GM12878 (cell line): ENCODE data around the gene LHFPL3. TPM values are rescaled to one million over a fixed set of nuclear protein-coding genes. Genes with fewer than 3 reads are reported as not detected.

Experiments
- CBX5 ChIP-seq: sonication (generic); IDR thresholded peaks from 2 replicates; pipeline ENCODE4 v1.6.1; 2016; ENCODE audit warnings: low read depth, moderate library complexity, mild to moderate bottlenecking, inconsistent platforms
- CEBPZ ChIP-seq: fragments of 150-350 bp; IDR thresholded peaks from 2 replicates; pipeline ENCODE4 v1.6.1; 2016; ENCODE audit warnings: low read depth, low read length
- E2F4 ChIP-seq: IDR thresholded peaks from 2 replicates; pipeline ENCODE4 v1.6.1; 2012; ENCODE audit warnings: low read depth, low read length, improper control_type of control experiment
- ELK1 ChIP-seq: IDR thresholded peaks from 2 replicates; pipeline ENCODE4 v1.6.1; 2012; ENCODE audit warnings: low read depth, low read length, improper control_type of control experiment
- NFXL1 ChIP-seq: fragments of 450-650 bp; IDR thresholded peaks from 2 replicates; pipeline ENCODE4 v1.6.1; 2017; ENCODE audit warnings: antibody characterized with exemption, mild to moderate bottlenecking, borderline replicate concordance
- NFYB ChIP-seq: IDR thresholded peaks from 2 replicates; pipeline ENCODE4 v1.6.1; 2011; ENCODE audit warnings: low read depth, mild to moderate bottlenecking, low read length, improper control_type of control experiment, moderate library complexity; ENCODE audit not compliant: insufficient read depth
- PBX3 ChIP-seq: IDR thresholded peaks from 2 replicates; pipeline ENCODE4 v1.6.1; 2011; ENCODE audit warnings: mild to moderate bottlenecking, low read depth, low read length, moderate library complexity; ENCODE audit not compliant: insufficient replicate concordance
- RFX5 ChIP-seq: IDR thresholded peaks from 2 replicates; pipeline ENCODE4 v1.6.1; 2011; ENCODE audit warnings: low read depth, low read length, improper control_type of control experiment
- SMARCA5 ChIP-seq: fragments of 450-650 bp; IDR thresholded peaks from 2 replicates; pipeline ENCODE4 v1.6.1; 2017; ENCODE audit warnings: mild to moderate bottlenecking
- STAT3 ChIP-seq: IDR thresholded peaks from 2 replicates; pipeline ENCODE4 v1.6.1; 2011; ENCODE audit warnings: low read depth, low read length, improper control_type of control experiment
- ZBTB33 ChIP-seq: fragments of 450-650 bp; IDR thresholded peaks from 2 replicates; pipeline ENCODE4 v1.6.1; 2017; ENCODE audit warnings: mild to moderate bottlenecking
- ZNF24 ChIP-seq: fragments of 450-650 bp; IDR thresholded peaks from 2 replicates; pipeline ENCODE4 v1.6.1; 2017; ENCODE audit warnings: antibody characterized with exemption, mild to moderate bottlenecking
- ZNF384 ChIP-seq: IDR thresholded peaks from 2 replicates; pipeline ENCODE4 v1.6.1; 2012; ENCODE audit warnings: low read depth, mild to moderate bottlenecking, low read length, improper control_type of control experiment, borderline replicate concordance
- polyA plus RNA-seq, 11 experiments: library from polyadenylated mRNA; depleted of rRNA in 4 of 11; unstranded in 6 of 11; stranded (reverse) in 5 of 11; fragments of >200 nt; fragmentation: Nextera tagmentation in 4 of 11; fragmentation: Illumina TruSeq in 1 of 11; extraction: Ambion mirVana in 4 of 11; extraction: Trizol in 1 of 11; gene quantifications; 1 replicate in 1 of 11; 2 replicates in 10 of 11; pipeline versions ENCODE4 v1.2.1 to v1.2.3, GENCODE V29; 2011 to 2016; ENCODE audit warnings: inconsistent platforms in 2 of 11, missing spikeins in 2 of 11, low read depth in 1 of 11
- total RNA-seq, 4 experiments: library from RNA; depleted of rRNA in 3 of 4; stranded (reverse); fragments of >200 nt in 3 of 4; fragmentation: Illumina TruSeq in 1 of 4; extraction: Trizol in 1 of 4; gene quantifications; 2 replicates each; pipeline versions ENCODE4 v1.2.1 to v1.2.3, GENCODE V29; 2013 to 2021

The LHFPL3 gene
- total and polyA plus RNA-seq, 10 of the 15 experiments (the other 5 are each of a cell fraction or from before 2014, with no cell fraction given): 0.09 TPM; not detected in 9

GRCh38 chr7:104458875-104459274 lies 130.5 kb downstream of the LHFPL3 start (continued):
- TF ChIP-seq ZBTB33: no peak
- no peak for TF ChIP-seq ZNF384
- no peak for TF ChIP-seq RFX5
- no peak for TF ChIP-seq ZNF24
- TF ChIP-seq NFXL1: no peak
- TF ChIP-seq ELK1: no peak
- no peak for TF ChIP-seq PBX3
- TF ChIP-seq CEBPZ: no peak
- TF ChIP-seq E2F4: no peak
- TF ChIP-seq NFYB: no peak
- TF ChIP-seq STAT3: no peak
- no peak for TF ChIP-seq CBX5
- no peak for TF ChIP-seq SMARCA5
